ENCODE results near the gene CEP135.

GRCh38 chr4:56082829-56083228 lies 134.1 kb downstream of the CEP135 start:
- no peak for TF ChIP-seq ZNF70 (CRISPR knock-in tag; IDR thresholded peaks at IDR 0.05)
- TF ChIP-seq OSR1 (CRISPR knock-in tag; IDR thresholded peaks at IDR 0.05) = no peak
- no peak for TF ChIP-seq CSDC2 (CRISPR knock-in tag; IDR thresholded peaks at IDR 0.05)

All from SK-N-SH treated with all-trans-retinoic acid at 6 μM for 48 hours (cell line).